Body of pancreas (tissue), 4 donors: ENCODE measurements around the gene BASP1. TPM values are rescaled to one million over a fixed set of nuclear protein-coding genes. Genes with fewer than 3 reads are reported as not detected.

Source experiments
- ATAC-seq: fragments of 150-250 bp; one replicate; pipeline ENCODE4 v1.9.1; 2016
- DNase-seq, 4 donors: peaks; one replicate each; pipeline ENCODE4 v3.0.0-alpha.2; 2019
- H3K27ac ChIP-seq, 4 donors: fragments of 200-600 bp; sonication (generic); 1 replicate in 3 of 4; 2 replicates in 1 of 4; pipeline versions ENCODE4 v1.5.1 to v1.6.1; 2016 to 2019; ENCODE audit warnings: mild to moderate bottlenecking in 1 of 4, mixed read lengths in 1 of 4, moderate library complexity in 1 of 4
- H3K27me3 ChIP-seq, 2 donors: fragments of 200-600 bp; sonication (generic); one replicate each; pipeline ENCODE4 v1.6.0; 2016; ENCODE audit warnings: mild to moderate bottlenecking in 1 of 2
- H3K36me3 ChIP-seq, 2 donors: fragments of 200-600 bp; sonication (generic); replicated peaks in 1 of 2; 2 replicates each; pipeline ENCODE4 v1.5.1; 2016; ENCODE audit warnings: low read depth in 2 of 2; ENCODE audit not compliant: insufficient read depth in 1 of 2
- H3K4me1 ChIP-seq: fragments of 200-600 bp; sonication (generic); one replicate; pipeline ENCODE4 v1.6.0; 2016
- H3K4me3 ChIP-seq, 2 donors: fragments of 200-600 bp; sonication (generic); 1 replicate in 1 of 2; 2 replicates in 1 of 2; pipeline ENCODE4 v1.5.1; 2016 to 2019
- H3K9me3 ChIP-seq, 3 donors: fragments of 200-600 bp; sonication (generic); 1 replicate in 2 of 3; 2 replicates in 1 of 3; pipeline ENCODE4 v1.5.1; 2016
- POLR2A ChIP-seq, 3 donors: fragments of 450-650 bp; IDR thresholded peaks; one replicate each; pipeline ENCODE4 v1.6.1; 2016; ENCODE audit warnings: antibody characterized with exemption in 3 of 3, mild to moderate bottlenecking in 2 of 3
- WGBS, 2 donors: methylation state at CpG; one replicate each; pipeline ENCODE4 v1.1.5; 2017; 5-methylcytosine and 5-hydroxymethylcytosine counted together
- intact Hi-C: fragments of 100-400 bp; cut with DNase I; formaldehyde crosslinking; loops from one replicate; pipeline ENCODE4 v1.15.1; 2023
- total RNA-seq, 2 donors: library from RNA; depleted of rRNA; stranded (reverse); fragments of >200 nt; gene quantifications; one replicate each; pipeline ENCODE4 v1.1.0, GENCODE V29; 2016
- TF ChIP-seq, protein P1 (sequence below), 7 experiments: fragments of 450-650 bp in 4 of 7; fragments of 200-600 bp in 3 of 7; sonication (generic) in 3 of 7; IDR thresholded peaks; one replicate each; pipeline ENCODE4 v1.5.1; 2016 to 2019; ENCODE audit warnings: antibody characterized with exemption in 7 of 7

The BASP1 gene
- total RNA-seq, 2 donors from 2014 or later: 4.0 to 4.7 TPM

DNA sequence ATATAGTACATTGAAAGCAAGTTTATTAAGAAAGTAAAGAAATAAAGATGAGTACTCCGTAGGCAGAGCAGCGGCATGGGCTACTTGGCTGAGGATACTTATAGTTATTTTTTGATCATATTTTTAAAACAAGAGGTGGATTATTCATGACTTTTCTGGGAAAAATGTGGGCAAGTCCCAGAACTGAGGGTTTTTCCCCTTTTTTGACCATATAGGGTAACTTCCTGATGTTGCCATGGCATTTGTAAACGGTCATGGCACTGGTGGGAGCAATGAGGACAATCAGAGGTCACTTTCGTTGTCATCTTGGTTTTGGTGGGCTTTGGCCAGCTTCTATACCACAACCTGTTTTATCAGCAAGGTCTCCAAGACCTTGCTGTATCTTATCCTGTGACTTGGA is 5.2 kb upstream of the BASP1 start:
- Histone ChIP-seq H3K27me3 (peaks cover 0 to 5% of the 10 kb centered on the region in 2 donors), H3K36me3 (no peaks in the 10 kb centered on the region), H3K27ac (no peak overlapping the region), H3K4me1 (peaks cover 12% of the 10 kb centered on the region), H3K4me3 (no peak overlapping the region), H3K9me3 (no peaks in the 10 kb centered on the region)
- intact Hi-C loops: no loop called here
- TF ChIP-seq POLR2A (IDR thresholded peaks at IDR 0.05): no peak
- TF ChIP-seq, protein P1, sequence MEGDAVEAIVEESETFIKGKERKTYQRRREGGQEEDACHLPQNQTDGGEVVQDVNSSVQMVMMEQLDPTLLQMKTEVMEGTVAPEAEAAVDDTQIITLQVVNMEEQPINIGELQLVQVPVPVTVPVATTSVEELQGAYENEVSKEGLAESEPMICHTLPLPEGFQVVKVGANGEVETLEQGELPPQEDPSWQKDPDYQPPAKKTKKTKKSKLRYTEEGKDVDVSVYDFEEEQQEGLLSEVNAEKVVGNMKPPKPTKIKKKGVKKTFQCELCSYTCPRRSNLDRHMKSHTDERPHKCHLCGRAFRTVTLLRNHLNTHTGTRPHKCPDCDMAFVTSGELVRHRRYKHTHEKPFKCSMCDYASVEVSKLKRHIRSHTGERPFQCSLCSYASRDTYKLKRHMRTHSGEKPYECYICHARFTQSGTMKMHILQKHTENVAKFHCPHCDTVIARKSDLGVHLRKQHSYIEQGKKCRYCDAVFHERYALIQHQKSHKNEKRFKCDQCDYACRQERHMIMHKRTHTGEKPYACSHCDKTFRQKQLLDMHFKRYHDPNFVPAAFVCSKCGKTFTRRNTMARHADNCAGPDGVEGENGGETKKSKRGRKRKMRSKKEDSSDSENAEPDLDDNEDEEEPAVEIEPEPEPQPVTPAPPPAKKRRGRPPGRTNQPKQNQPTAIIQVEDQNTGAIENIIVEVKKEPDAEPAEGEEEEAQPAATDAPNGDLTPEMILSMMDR (IDR thresholded peaks at IDR 0.05): no peak
- no peak for DNase-seq
- 58 to 72% methylated on average over 4 of the region's 4 CpGs for WGBS, 2 donors
- no peak for ATAC-seq

DNA sequence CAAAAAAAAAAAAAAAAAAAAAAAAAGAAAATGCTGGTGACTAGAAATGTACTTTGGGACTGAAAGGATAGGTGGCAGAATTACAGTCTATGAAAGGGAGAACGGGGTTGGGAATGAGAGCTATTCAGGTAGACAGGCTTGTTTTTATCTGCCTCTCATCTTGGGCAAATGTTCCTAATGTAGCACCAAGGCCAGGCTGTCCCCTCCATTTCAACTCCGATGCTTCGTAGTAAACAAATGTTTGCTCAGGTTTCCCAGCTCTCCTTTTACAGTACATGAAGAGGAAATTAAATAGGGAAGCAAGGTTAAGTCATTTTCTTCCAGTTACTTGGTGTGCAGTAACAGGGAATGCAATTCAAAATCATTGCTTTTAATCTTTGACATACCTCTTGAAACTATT is 4.4 kb upstream of the BASP1 start:
- Histone ChIP-seq H3K27ac (no peak overlapping the region), H3K27me3 (peaks cover 0 to 10% of the 10 kb centered on the region in 2 donors), H3K9me3 (no peaks in the 10 kb centered on the region), H3K4me1 (peaks cover 16% of the 10 kb centered on the region), H3K4me3 (no peak overlapping the region), H3K36me3 (no peaks in the 10 kb centered on the region)
- ATAC-seq (no peak), DNase-seq (no peak)
- TF ChIP-seq POLR2A (IDR thresholded peaks at IDR 0.05): no peak
- TF ChIP-seq, protein P1 (IDR thresholded peaks at IDR 0.05): no peak
- WGBS, 2 donors: 17 to 26% methylated on average over 3 of the region's 3 CpGs
- intact Hi-C loops: no loop called here

DNA sequence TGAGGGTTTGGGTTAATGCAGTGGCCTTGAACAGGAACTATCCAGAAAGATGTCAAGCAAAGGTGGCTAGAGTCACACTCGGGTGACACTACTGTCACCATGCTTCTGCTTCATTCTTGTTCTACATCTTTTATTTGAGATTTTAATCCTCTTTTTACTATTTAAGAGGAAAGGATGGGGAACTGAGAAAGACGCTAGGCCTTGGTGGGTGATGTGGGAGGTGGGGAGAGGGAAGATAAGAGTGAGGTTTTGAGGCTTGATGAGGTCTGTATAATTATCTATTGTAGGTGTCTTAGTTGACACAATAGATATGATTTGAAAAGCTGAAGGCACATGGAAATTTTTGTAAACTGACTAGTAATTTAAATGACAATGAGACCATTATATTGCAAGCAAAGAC is 3.5 kb upstream of the BASP1 start:
- intact Hi-C loops: no loop called here
- TF ChIP-seq, protein P1 (IDR thresholded peaks at IDR 0.05): no peak
- TF ChIP-seq POLR2A (IDR thresholded peaks at IDR 0.05): no peak
- H3K4me3 ChIP-seq: no peak overlapping the region
- peaks cover 0 to 14% of the 10 kb centered on the region in 2 donors for H3K27me3 ChIP-seq
- H3K9me3 ChIP-seq: no peaks in the 10 kb centered on the region
- no peak for ATAC-seq
- H3K27ac ChIP-seq: no peak overlapping the region
- H3K36me3 ChIP-seq: no peaks in the 10 kb centered on the region
- H3K4me1 ChIP-seq: peaks cover 25% of the 10 kb centered on the region
- DNase-seq: no peak
- WGBS, 2 donors: 58 to 62% methylated on average over 2 of the region's 2 CpGs

DNA sequence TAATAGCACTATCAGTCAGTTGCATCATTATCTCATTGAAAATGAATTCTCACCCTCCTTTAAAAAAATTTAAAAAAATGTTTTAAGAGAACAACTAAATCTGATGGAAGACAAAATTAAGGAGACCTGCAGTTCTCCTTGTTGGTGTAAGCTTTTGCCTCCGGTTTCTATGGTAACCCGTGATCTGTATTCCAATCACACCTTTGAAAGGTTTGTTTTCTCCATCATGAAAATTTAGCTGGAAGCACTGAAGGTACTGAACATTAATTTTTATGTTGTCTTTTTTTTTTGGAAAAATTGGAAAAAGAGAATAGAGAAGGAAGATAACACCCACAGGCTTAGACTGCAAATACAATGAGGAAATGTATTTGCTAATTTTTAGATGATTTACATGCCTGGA is 2.5 kb upstream of the BASP1 start:
- no peak for TF ChIP-seq POLR2A (IDR thresholded peaks at IDR 0.05)
- TF ChIP-seq, protein P1 (IDR thresholded peaks at IDR 0.05): no peak
- Histone ChIP-seq H3K4me3 (no peak overlapping the region), H3K4me1 (peaks cover 25% of the 10 kb centered on the region), H3K36me3 (no peaks in the 10 kb centered on the region), H3K27me3 (peaks cover 0 to 14% of the 10 kb centered on the region in 2 donors), H3K9me3 (no peaks in the 10 kb centered on the region), H3K27ac (no peak overlapping the region)
- WGBS, 2 donors: 78 to 79% methylated on average over 2 of the region's 2 CpGs
- ATAC-seq (no peak), DNase-seq (no peak)
- intact Hi-C loops: loop anchor here (5.0 kb wide), 1 partner anchor 1092 kb away; no protein-coding TSS in a partner anchor

DNA sequence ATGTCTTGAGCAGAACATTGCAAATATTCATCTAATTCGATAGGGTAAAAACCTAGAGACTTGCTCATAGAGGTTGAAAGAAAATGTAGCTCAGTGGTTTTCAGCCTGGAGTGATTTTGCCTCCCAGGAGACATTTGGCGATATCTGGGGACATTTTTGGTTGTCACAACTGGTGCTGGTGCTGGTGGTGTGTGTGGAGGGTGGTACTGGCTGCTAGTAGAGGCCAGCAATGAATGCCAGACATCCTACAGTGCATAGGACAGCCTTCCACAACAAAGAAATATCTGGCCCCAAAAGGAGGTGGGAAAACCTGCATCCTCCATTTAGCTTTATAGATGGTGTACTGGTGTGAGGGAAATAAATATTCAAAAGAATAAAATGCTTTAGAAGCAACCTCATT is 2.1 kb upstream of the BASP1 start:
- Histone ChIP-seq H3K4me3 (no peak overlapping the region), H3K4me1 (peaks cover 25% of the 10 kb centered on the region), H3K27ac (no peak overlapping the region), H3K27me3 (peaks cover 0 to 14% of the 10 kb centered on the region in 2 donors), H3K36me3 (no peaks in the 10 kb centered on the region), H3K9me3 (no peaks in the 10 kb centered on the region)
- no peak for TF ChIP-seq POLR2A (IDR thresholded peaks at IDR 0.05)
- TF ChIP-seq, protein P1 (IDR thresholded peaks at IDR 0.05): no peak
- no peak for ATAC-seq
- 74 to 76% methylated on average over 2 of the region's 2 CpGs for WGBS, 2 donors
- intact Hi-C loops: loop anchor here (5.0 kb wide), 1 partner anchor 1092 kb away; no protein-coding TSS in a partner anchor
- DNase-seq: no peak
